GM12864 (cell line): ENCODE data around the gene TMEM207.

Experiments used
- DNase-seq: peaks from one replicate; pipeline ENCODE4 v3.0.0-alpha.2; 2011; ENCODE audit warnings: low read depth
- H3K4me3 ChIP-seq: 2 replicates; pipeline ENCODE4 v1.5.1; 2011; ENCODE audit warnings: mild to moderate bottlenecking, low read depth, low read length, control low read depth
- CTCF ChIP-seq: IDR thresholded peaks from 2 replicates; pipeline ENCODE4 v1.5.1; 2011; ENCODE audit warnings: low read depth, mild to moderate bottlenecking, moderate library complexity, low read length, control low read depth, inconsistent platforms; ENCODE audit errors: missing control alignments

TMEM207 gene

GRCh38 chr3:190424478-190425439 is 24.9 kb downstream of the TMEM207 start:
- peak; percentile 69 for TF ChIP-seq CTCF
- DNase-seq = peak; percentile 38
- H3K4me3 ChIP-seq = no peak overlapping the region

- TF ChIP-seq CTCF = no peak
- no peak overlapping the region for H3K4me3 ChIP-seq
- no peak for DNase-seq
Observed at GRCh38 chr3:190424108-190424477, 25.6 kb downstream of the TMEM207 start.

- no peak for TF ChIP-seq CTCF
- DNase-seq = no peak
Observed at GRCh38 chr3:190414297-190414696, 35.4 kb downstream of the TMEM207 start.

GRCh38 chr3:190404715-190405114 is 45.0 kb downstream of the TMEM207 start:
- H3K4me3 ChIP-seq = no peak overlapping the region
- DNase-seq = no peak
- TF ChIP-seq CTCF = no peak

More at GRCh38 chr3:190414297-190414696, 35.4 kb downstream of the TMEM207 start:
- H3K4me3 ChIP-seq = no peak overlapping the region

- H3K4me3 ChIP-seq = no peak overlapping the region
- DNase-seq = no peak
- TF ChIP-seq CTCF = no peak
Observed at GRCh38 chr3:190401963-190402362, 47.7 kb downstream of the TMEM207 start.

- no peak for TF ChIP-seq CTCF
- DNase-seq = no peak
- H3K4me3 ChIP-seq = no peak overlapping the region
Observed at GRCh38 chr3:190399677-190400076, 50.0 kb downstream of the TMEM207 start.

- no peak for TF ChIP-seq CTCF
- no peak for DNase-seq
- no peak overlapping the region for H3K4me3 ChIP-seq
Observed at GRCh38 chr3:190397889-190398288, 51.8 kb downstream of the TMEM207 start.
